Measurements from ENCODE around the gene SSPN.

The SSPN gene

GRCh38 chr12:26182377-26182776 lies 13.0 kb upstream of the SSPN start:
- H3K27ac ChIP-seq: no peak overlapping the region
- TF ChIP-seq, protein P1, sequence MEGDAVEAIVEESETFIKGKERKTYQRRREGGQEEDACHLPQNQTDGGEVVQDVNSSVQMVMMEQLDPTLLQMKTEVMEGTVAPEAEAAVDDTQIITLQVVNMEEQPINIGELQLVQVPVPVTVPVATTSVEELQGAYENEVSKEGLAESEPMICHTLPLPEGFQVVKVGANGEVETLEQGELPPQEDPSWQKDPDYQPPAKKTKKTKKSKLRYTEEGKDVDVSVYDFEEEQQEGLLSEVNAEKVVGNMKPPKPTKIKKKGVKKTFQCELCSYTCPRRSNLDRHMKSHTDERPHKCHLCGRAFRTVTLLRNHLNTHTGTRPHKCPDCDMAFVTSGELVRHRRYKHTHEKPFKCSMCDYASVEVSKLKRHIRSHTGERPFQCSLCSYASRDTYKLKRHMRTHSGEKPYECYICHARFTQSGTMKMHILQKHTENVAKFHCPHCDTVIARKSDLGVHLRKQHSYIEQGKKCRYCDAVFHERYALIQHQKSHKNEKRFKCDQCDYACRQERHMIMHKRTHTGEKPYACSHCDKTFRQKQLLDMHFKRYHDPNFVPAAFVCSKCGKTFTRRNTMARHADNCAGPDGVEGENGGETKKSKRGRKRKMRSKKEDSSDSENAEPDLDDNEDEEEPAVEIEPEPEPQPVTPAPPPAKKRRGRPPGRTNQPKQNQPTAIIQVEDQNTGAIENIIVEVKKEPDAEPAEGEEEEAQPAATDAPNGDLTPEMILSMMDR (conservative IDR thresholded peaks at IDR 0.05; ENCODE audit: low read depth): no peak
- ChIA-PET CTCF (interaction anchor here (0.6 kb wide), 1 partner anchor 164 kb away, joined by 3 read pairs; no protein-coding TSS in a partner anchor), POLR2A (ENCODE audit: low non-redundant PET) (no interaction called here)
- DNase-seq (ENCODE audit: low spot score): no peak

DNA sequence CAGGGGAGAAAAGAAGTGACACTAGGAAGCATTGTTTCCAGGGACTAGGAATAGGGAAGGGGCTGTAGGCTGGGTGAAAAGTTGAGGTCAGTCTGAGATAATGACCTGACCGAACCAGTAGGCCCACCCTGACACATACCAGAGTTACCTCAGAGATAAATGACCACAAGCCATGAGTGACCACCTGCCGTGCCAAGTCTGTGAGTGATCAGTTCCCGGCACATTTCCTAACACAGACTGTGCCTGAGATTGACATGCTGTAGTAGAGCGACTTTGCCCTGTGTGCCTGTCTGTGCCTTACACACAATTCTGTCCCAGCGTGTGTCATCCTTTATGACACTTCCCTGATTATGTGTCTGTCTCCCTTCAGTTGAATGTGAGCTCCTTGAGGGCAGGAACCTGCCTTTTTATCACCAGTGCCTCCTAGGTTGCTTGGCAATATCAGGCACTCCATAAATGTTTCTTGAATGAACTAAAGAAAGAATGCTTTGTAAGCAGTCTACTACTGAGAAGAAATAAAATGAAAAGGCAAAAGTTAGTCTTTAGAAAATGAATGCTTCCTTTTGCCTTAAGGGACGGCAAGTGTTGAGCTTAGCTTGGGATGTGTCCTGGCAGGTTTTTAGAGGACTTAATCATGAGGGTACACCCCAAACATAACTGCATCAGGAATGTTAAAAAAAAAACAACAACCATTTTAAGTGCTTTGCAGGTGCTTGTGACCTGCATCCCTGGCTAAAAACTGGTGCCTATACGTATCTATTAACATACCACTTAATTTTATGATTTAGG lies 9.6 kb upstream of the SSPN start:
- ChIA-PET POLR2A (ENCODE audit: low non-redundant PET) (no interaction called here), CTCF (interaction anchor here (0.6 kb wide), 1 partner anchor 121 kb away, joined by 3 read pairs; no protein-coding TSS in a partner anchor)
- TF ChIP-seq, protein P1 (conservative IDR thresholded peaks at IDR 0.05; ENCODE audit: low read depth): no peak
- no peak overlapping the region for H3K27ac ChIP-seq
- peak; percentile 38 for DNase-seq (ENCODE audit: low spot score)

DNA sequence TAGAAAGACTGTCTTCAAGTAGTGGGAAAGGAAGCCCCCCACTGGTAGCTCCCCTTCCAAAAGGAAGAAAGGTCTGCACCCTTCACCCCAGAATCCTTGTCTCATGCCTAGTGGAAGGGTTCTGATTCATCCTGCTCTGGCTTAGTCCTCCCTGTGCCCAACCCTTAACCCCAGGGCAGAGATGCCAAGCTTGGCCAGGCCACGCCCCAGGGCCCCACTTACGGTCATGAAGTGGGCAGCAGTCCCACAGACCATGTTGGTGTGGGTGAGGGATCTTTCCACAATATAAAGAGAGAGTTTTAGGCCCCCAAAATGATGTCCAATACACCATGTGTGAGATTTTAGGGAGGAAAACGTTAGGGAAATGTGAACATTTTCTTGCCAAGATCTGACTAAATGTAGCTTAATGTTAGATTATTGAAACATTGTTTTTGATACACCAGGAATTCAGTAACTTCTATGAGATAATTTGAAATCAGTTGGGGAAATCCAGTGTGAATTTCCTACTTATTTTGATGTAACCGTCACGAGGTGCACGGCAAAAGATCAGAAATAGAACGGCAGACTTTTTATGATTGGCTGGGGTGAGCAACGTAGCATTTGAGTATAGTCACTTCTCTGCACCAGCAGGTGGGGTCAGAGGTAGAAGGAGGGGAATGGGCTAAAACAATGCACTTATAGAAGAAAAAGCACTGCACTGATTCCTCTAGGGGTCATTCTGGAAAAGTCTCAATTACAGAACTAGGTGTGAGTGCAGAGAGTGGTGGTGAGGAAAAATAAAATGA lies 8.2 kb upstream of the SSPN start:
- TF ChIP-seq, protein P1 (conservative IDR thresholded peaks at IDR 0.05; ENCODE audit: low read depth): no peak
- no peak overlapping the region for H3K27ac ChIP-seq
- ChIA-PET CTCF (interaction anchor here (0.5 kb wide), 1 partner anchor 92 kb away, joined by 6 read pairs; no protein-coding TSS in a partner anchor), POLR2A (ENCODE audit: low non-redundant PET) (no interaction called here)
- DNase-seq (ENCODE audit: low spot score): no peak

DNA sequence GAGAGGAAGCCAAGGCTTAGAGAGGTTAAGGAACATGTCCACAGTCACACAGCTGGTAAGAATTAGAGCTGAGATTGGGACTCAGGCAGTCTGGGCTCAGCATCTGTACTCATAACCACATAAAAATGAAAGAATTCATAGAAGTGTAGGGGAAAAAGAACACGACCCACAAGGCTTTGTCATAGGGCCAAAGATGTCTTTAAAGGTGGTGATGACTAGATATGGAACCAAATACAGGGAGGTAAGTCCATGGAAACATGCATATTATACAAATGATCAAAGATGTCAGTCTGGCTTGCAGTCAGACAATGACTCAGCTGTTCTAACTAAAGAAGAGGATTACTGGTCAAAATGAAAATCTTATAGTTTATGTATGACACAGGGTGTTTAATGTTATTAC lies 7.2 kb upstream of the SSPN start:
- ChIA-PET POLR2A (ENCODE audit: low non-redundant PET) (no interaction called here), CTCF (no interaction called here)
- H3K27ac ChIP-seq: no peak overlapping the region

DNA sequence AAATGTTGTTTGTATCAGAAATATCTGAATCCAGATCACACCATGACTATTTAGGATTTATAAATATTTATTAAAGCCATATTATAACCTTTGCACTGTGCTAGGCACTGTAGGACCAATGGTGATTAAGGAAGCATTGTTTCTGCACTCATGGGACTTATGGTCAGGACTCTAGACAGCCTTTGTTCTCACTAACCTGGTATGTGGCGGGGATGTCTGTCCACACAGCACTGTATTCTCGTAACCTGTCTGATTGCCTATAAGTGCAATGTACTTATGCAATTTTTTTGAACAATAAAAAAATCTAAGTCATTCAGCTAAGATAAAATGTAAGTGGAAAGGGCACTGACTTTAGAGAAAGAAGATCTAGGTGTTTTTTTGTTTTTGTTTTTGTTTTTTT lies 6.7 kb upstream of the SSPN start:
- H3K27ac ChIP-seq: no peak overlapping the region
- TF ChIP-seq, protein P1 (conservative IDR thresholded peaks at IDR 0.05; ENCODE audit: low read depth): no peak
- CTCF ChIA-PET: no interaction called here
- POLR2A ChIA-PET (ENCODE audit: low non-redundant PET): no interaction called here
- no peak for DNase-seq (ENCODE audit: low spot score)

More for the DNA sequence above, 7.2 kb upstream of the SSPN start:
- TF ChIP-seq, protein P1 (conservative IDR thresholded peaks at IDR 0.05; ENCODE audit: low read depth): no peak
- DNase-seq (ENCODE audit: low spot score): no peak

DNA sequence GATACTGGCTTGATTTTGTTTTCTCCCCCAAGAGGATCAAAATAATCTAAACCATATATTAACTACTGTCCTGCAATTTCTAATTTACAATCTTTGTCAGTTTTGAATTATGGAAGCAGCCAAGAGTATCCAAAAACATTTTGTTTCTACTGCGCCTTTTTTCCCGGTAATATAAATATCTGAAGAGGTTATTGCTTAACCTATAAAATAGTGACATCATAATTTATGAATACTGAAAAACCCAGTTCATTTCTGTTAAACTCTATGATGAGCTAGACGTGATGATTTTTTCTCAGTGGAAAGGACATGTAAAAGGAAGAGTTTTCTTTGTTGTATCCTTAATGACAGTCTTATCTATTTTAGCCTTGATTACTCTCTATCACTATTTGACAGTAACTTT lies 3.2 kb upstream of the SSPN start:
- ChIA-PET CTCF (no interaction called here), POLR2A (ENCODE audit: low non-redundant PET) (no interaction called here)
- no peak overlapping the region for H3K27ac ChIP-seq
- TF ChIP-seq, protein P1 (conservative IDR thresholded peaks at IDR 0.05; ENCODE audit: low read depth): no peak
- no peak for DNase-seq (ENCODE audit: low spot score)

All from RWPE1 (cell line).